DND-41 (cell line): ENCODE results near the gene KIF13A.

Source experiments
- ATAC-seq: fragments of 200-7000 bp; cut with Tn5 transposase; 3 replicates; pipeline ENCODE4 v1.9.1; 2021; ENCODE audit warnings: low read depth; ENCODE audit not compliant: insufficient read depth
- DNase-seq: peaks from one replicate; pipeline ENCODE4 v3.0.0-alpha.2; 2020
- H2AFZ ChIP-seq: 2 replicates; pipeline ENCODE4 v1.6.0; 2012; ENCODE audit warnings: low read depth, low read length
- H3K27ac ChIP-seq: 2 replicates; pipeline ENCODE4 v1.5.1; 2012; ENCODE audit warnings: low read length, inconsistent platforms
- H3K27me3 ChIP-seq: fragments of 200-600 bp; sonication (generic); 2 replicates; pipeline ENCODE4 v1.6.0; 2012; ENCODE audit warnings: low read length, mild to moderate bottlenecking, inconsistent platforms; ENCODE audit not compliant: insufficient read depth, poor library complexity
- H3K36me3 ChIP-seq: 2 replicates; pipeline ENCODE4 v1.5.1; 2012; ENCODE audit warnings: low read length, inconsistent platforms; ENCODE audit not compliant: insufficient read depth
- H3K4me1 ChIP-seq: 2 replicates; pipeline ENCODE4 v1.5.1; 2012; ENCODE audit warnings: mild to moderate bottlenecking, low read length; ENCODE audit not compliant: insufficient read depth
- H3K4me2 ChIP-seq: 2 replicates; pipeline ENCODE4 v1.6.0; 2012; ENCODE audit warnings: mild to moderate bottlenecking, moderate library complexity, low read length, inconsistent platforms; ENCODE audit not compliant: insufficient read depth
- H3K4me3 ChIP-seq, 2 experiments: fragments of 200-600 bp in 1 of 2; shearing (Covaris generic) in 1 of 2; 2 replicates each; pipeline ENCODE4 v1.5.1; 2012 to 2016; ENCODE audit warnings: inconsistent platforms in 2 of 2, low read length in 2 of 2, mild to moderate bottlenecking in 2 of 2, low read depth in 1 of 2, moderate library complexity in 1 of 2
- H3K79me2 ChIP-seq: 2 replicates; pipeline ENCODE4 v1.6.0; 2012; ENCODE audit warnings: low read length, inconsistent platforms; ENCODE audit not compliant: insufficient read depth
- H3K9ac ChIP-seq: 2 replicates; pipeline ENCODE4 v1.6.0; 2012; ENCODE audit warnings: low read depth, mild to moderate bottlenecking, inconsistent platforms, low read length, moderate library complexity
- H3K9me3 ChIP-seq: 2 replicates; pipeline ENCODE4 v1.5.1; 2012; ENCODE audit warnings: low read length, moderate library complexity, mild to moderate bottlenecking, inconsistent platforms; ENCODE audit not compliant: insufficient read depth, severe bottlenecking
- H4K20me1 ChIP-seq: 2 replicates; pipeline ENCODE4 v1.6.0; 2012; ENCODE audit warnings: low read length; ENCODE audit not compliant: insufficient read depth
- CTCF ChIP-seq: IDR thresholded peaks from 2 replicates; pipeline ENCODE4 v1.5.1; 2012; ENCODE audit warnings: borderline replicate concordance, low read length, moderate library complexity, mild to moderate bottlenecking; ENCODE audit not compliant: poor library complexity, severe bottlenecking; ENCODE audit errors: extremely low read depth
- EZH2 ChIP-seq: IDR thresholded peaks from 3 replicates; pipeline ENCODE4 v1.6.1; 2012; ENCODE audit warnings: borderline replicate concordance, low read depth, mild to moderate bottlenecking, moderate library complexity, low read length, inconsistent platforms; ENCODE audit not compliant: severe bottlenecking

Gene KIF13A

DNA sequence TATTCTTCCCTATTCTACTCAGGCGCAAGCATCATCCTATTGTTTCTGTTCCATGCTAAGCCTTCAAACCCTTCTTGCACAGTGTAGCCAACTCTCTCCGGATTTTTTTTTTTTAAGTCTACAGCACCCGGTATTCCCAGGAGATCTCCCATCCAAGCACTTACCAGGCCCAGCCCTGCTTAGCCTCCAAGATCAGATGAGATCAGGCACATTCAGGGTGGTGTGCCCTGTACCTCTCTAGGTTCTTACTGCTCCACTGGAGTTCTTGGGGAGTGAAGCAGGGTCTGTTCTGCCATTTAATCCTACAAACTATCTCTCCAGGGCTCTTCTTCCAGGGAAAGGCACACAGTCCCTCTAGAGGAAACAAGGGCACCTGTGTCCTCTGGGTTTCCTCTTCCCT lies 265.8 kb downstream of the KIF13A start:
- H4K20me1 ChIP-seq = no peaks in the 10 kb centered on the region
- no peaks in the 10 kb centered on the region for H3K4me1 ChIP-seq
- DNase-seq (no peak), ATAC-seq (no peak)
- H3K27ac ChIP-seq = no peak overlapping the region
- H3K36me3 ChIP-seq = no peaks in the 10 kb centered on the region
- no peak overlapping the region for H3K4me2 ChIP-seq
- no peaks in the 10 kb centered on the region for H3K9me3 ChIP-seq
- H3K79me2 ChIP-seq = no peaks in the 10 kb centered on the region
- H3K27me3 ChIP-seq = no peaks in the 10 kb centered on the region
- H2AFZ ChIP-seq = no peak overlapping the region
- TF ChIP-seq CTCF (no peak), EZH2 (no peak)
- no peak overlapping the region for H3K4me3 ChIP-seq
- H3K9ac ChIP-seq = no peak overlapping the region

DNA sequence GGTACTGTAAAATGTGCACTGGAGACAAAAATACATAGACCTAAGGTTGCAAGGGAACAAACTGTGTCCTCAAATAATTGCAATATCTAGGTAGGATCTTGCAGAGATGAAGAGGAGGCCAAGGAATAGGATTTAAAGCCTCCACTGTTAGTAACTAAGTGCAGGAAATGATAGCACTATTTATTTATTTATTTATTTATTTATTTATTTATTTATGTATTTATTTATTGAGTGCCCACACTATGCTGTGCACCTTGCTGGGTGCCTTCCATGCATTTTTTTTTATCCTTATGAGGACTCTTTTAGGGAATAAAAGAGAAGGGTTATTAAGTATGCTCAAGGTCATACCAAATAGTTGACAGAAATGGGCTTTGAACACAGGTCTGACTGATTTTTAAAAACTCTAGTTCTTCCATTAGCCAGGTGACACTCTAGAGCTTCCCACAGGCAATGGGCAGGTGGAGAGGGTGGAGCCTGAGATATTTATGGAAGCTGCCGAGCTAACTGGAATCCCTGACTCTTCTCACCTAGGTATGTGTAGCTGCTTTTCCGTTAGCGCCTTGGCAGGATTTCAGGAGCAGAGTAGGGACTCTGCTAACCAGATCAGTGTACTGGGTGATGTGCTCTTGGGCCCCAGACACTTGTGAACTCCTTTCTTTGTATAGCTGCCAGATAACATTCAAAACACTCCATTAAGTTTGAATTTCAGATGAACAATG lies 268.0 kb downstream of the KIF13A start:
- H2AFZ ChIP-seq = no peak overlapping the region
- no peak overlapping the region for H3K9ac ChIP-seq
- H3K27me3 ChIP-seq = no peaks in the 10 kb centered on the region
- H3K4me1 ChIP-seq = no peaks in the 10 kb centered on the region
- no peak overlapping the region for H3K27ac ChIP-seq
- TF ChIP-seq EZH2 (no peak), CTCF (no peak)
- H3K79me2 ChIP-seq = no peaks in the 10 kb centered on the region
- H3K36me3 ChIP-seq = no peaks in the 10 kb centered on the region
- ATAC-seq = no peak
- no peak for DNase-seq
- no peak overlapping the region for H3K4me2 ChIP-seq
- H3K4me3 ChIP-seq = no peak overlapping the region
- no peaks in the 10 kb centered on the region for H4K20me1 ChIP-seq
- H3K9me3 ChIP-seq = no peaks in the 10 kb centered on the region

DNA sequence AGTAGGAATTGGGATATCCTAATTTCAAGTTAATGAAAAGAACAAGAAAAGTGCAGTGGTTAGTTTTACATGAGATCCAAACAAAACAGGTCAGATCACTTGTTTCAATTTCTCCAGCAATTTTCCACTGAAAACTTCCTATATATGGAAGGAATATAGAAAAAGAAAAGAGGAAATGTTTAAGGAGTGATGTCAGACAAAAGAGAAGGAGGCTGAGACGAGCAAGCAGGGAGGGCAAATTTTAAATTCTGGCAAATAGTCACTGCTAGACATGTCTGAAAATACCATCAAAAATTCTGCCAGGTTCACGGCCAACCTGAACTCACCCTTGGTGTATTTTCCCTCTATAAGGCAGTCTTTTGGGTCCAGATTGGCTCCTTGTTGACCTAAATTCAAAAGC lies 271.2 kb downstream of the KIF13A start:
- ATAC-seq = no peak

More for the DNA sequence above, 271.2 kb downstream of the KIF13A start:
- DNase-seq = no peak
- no peaks in the 10 kb centered on the region for H3K79me2 ChIP-seq
- H3K4me3 ChIP-seq = no peak overlapping the region
- H3K4me2 ChIP-seq = no peak overlapping the region
- no peaks in the 10 kb centered on the region for H3K4me1 ChIP-seq
- TF ChIP-seq CTCF (no peak), EZH2 (no peak)
- H2AFZ ChIP-seq = no peak overlapping the region
- H3K27ac ChIP-seq = no peak overlapping the region
- H3K9ac ChIP-seq = no peak overlapping the region
- H3K36me3 ChIP-seq = no peaks in the 10 kb centered on the region
- H3K9me3 ChIP-seq = no peaks in the 10 kb centered on the region
- no peaks in the 10 kb centered on the region for H3K27me3 ChIP-seq
- no peaks in the 10 kb centered on the region for H4K20me1 ChIP-seq
